ENCODE results near the gene LMO2. TPM values are rescaled to one million over a fixed set of nuclear protein-coding genes. Genes with fewer than 3 reads are reported as not detected.

The LMO2 gene
- polyA plus RNA-seq, 3 donors, result 48.8 to 140 (median 75.8) TPM

DNA sequence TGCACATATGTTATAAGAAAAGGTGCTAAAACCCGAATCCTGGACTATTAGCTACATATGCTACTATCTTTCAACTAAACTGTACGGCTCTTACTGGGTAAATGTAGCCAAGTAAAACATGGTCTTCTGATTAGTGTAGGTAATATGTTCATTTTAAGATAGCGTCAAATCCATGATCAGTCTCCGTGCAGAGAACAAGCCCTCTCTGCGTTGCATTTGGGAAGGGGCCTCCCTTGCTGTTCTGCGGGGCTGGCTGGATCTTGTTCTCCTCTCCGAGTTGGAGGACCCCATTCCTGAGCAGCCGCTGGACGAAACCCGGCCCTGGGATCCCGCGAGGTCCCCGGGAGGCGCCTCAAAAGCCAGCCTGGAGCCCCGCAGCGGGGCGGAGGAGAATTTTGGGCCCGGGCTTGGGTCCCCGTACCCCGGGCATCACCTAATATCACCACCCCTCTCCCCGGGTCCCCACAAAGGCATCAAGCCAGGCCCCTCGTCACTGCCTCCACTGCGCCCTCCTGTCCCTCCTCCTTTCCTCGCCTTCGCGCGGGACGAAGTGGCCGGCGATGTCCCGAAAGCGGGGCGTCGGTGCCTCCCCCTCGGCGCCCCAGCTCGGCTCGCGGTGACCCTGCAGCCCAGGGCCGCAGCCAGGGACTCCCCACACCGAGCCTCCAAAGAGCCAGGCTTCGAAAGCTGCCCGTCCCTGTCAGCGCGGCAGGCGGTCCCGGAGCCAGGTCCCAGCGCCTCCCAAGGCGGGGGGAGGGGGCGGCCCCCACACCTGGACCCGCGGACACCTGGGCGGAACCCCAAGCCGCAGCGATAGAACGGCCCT, 63.1 kb downstream of the LMO2 start:
- Histone ChIP-seq H3K9me3 (replicated peaks in 1 of 2; ENCODE audit: control insufficient read depth in 1 of 2, insufficient read depth in 1 of 2, low read length in 2 of 2) (no peaks in the 10 kb centered on the region), H2AFZ (ENCODE audit: insufficient read depth, low read depth, low read length, poor library complexity, severe bottlenecking) (peak overlapping the region; percentile 69), H3K4me3 (replicated peaks in 1 of 3; ENCODE audit: low read depth in 2 of 3, low read length in 3 of 3) (peak overlapping the region in 2 of 3 experiments; percentile 0 to 67), H3K27ac (ENCODE audit: low read depth in 1 of 2, low read length in 2 of 2) (no peak overlapping the region), H3K9ac (ENCODE audit: insufficient read depth, low read length, poor library complexity, severe bottlenecking) (peak overlapping the region; percentile 24), H3K36me3 (replicated peaks in 1 of 2; ENCODE audit: control insufficient read depth in 1 of 2, insufficient read depth in 2 of 2, low read length in 2 of 2) (no peaks in the 10 kb centered on the region), H3K79me2 (ENCODE audit: insufficient read depth, low read length) (no peaks in the 10 kb centered on the region), H3K4me1 (ENCODE audit: control insufficient read depth in 1 of 2, insufficient read depth in 2 of 2, low read length in 2 of 2) (peaks cover 9 to 10% of the 10 kb centered on the region in 2 donors), H3K4me2 (replicated peaks; ENCODE audit: extremely low read depth, low read length, poor library complexity, severe bottlenecking) (peak overlapping the region; percentile 75), H3K27me3 (ENCODE audit: control insufficient read depth in 2 of 2, insufficient read depth in 2 of 2, low read length in 2 of 2) (peaks cover 31 to 54% of the 10 kb centered on the region in 2 donors), H4K20me1 (ENCODE audit: insufficient read depth, low read length) (no peaks in the 10 kb centered on the region)
- no peak overlapping the region for H3K27ac Mint-ChIP-seq
- H3K36me3 Mint-ChIP-seq, result peaks cover 0 to 5% of the 10 kb centered on the region in 2 donors
- 5% methylated on average over 53 of the region's 56 CpGs for WGBS (ENCODE audit: insufficient coverage)
- no peak for DNase-seq
- H3K27me3 Mint-ChIP-seq (ENCODE audit: low read depth in 3 of 3), result peaks cover 51 to 69% (median 57%) of the 10 kb centered on the region in 3 donors
- intact Hi-C loops (cut with micrococcal nuclease), result no loop called here
- TF ChIP-seq, protein P1, sequence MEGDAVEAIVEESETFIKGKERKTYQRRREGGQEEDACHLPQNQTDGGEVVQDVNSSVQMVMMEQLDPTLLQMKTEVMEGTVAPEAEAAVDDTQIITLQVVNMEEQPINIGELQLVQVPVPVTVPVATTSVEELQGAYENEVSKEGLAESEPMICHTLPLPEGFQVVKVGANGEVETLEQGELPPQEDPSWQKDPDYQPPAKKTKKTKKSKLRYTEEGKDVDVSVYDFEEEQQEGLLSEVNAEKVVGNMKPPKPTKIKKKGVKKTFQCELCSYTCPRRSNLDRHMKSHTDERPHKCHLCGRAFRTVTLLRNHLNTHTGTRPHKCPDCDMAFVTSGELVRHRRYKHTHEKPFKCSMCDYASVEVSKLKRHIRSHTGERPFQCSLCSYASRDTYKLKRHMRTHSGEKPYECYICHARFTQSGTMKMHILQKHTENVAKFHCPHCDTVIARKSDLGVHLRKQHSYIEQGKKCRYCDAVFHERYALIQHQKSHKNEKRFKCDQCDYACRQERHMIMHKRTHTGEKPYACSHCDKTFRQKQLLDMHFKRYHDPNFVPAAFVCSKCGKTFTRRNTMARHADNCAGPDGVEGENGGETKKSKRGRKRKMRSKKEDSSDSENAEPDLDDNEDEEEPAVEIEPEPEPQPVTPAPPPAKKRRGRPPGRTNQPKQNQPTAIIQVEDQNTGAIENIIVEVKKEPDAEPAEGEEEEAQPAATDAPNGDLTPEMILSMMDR (IDR thresholded peaks at IDR 0.05), result no peak
- H3K4me3 Mint-ChIP-seq, result peak overlapping the region; percentile 76 to 93
- H3K4me1 Mint-ChIP-seq, result peaks cover 8% of the 10 kb centered on the region
- peaks cover 0 to 2% (median 0%) of the 10 kb centered on the region in 7 donors for H3K9me3 Mint-ChIP-seq

- DNase-seq, result no peak
- no peak overlapping the region for H3K27ac ChIP-seq (ENCODE audit: low read depth in 1 of 2, low read length in 2 of 2)
- H3K4me1 ChIP-seq (ENCODE audit: control insufficient read depth in 1 of 2, insufficient read depth in 2 of 2, low read length in 2 of 2), result peaks cover 9 to 10% of the 10 kb centered on the region in 2 donors
- H3K9me3 Mint-ChIP-seq, result peaks cover 0 to 2% (median 0%) of the 10 kb centered on the region in 7 donors
- H3K27ac Mint-ChIP-seq, result no peak overlapping the region
- intact Hi-C loops (cut with micrococcal nuclease), result no loop called here
- no peaks in the 10 kb centered on the region for H3K9me3 ChIP-seq (replicated peaks in 1 of 2; ENCODE audit: control insufficient read depth in 1 of 2, insufficient read depth in 1 of 2, low read length in 2 of 2)
- H4K20me1 ChIP-seq (ENCODE audit: insufficient read depth, low read length), result no peaks in the 10 kb centered on the region
- H3K27me3 ChIP-seq (ENCODE audit: control insufficient read depth in 2 of 2, insufficient read depth in 2 of 2, low read length in 2 of 2), result peaks cover 31 to 59% of the 10 kb centered on the region in 2 donors
- H3K4me2 ChIP-seq (replicated peaks; ENCODE audit: extremely low read depth, low read length, poor library complexity, severe bottlenecking), result no peak overlapping the region
- H3K9ac ChIP-seq (ENCODE audit: insufficient read depth, low read length, poor library complexity, severe bottlenecking), result no peak overlapping the region
- H3K79me2 ChIP-seq (ENCODE audit: insufficient read depth, low read length), result no peaks in the 10 kb centered on the region
- H3K4me3 ChIP-seq (replicated peaks in 1 of 3; ENCODE audit: low read depth in 2 of 3, low read length in 3 of 3), result no peak overlapping the region
- peaks cover 11% of the 10 kb centered on the region for H3K4me1 Mint-ChIP-seq
- H3K27me3 Mint-ChIP-seq (ENCODE audit: low read depth in 3 of 3), result peaks cover 53 to 78% (median 55%) of the 10 kb centered on the region in 3 donors
- no peaks in the 10 kb centered on the region for H3K36me3 ChIP-seq (replicated peaks in 1 of 2; ENCODE audit: control insufficient read depth in 1 of 2, insufficient read depth in 2 of 2, low read length in 2 of 2)
- H3K4me3 Mint-ChIP-seq, result peak overlapping the region in 1 of 2 donors; percentile 56
- no peak overlapping the region for H2AFZ ChIP-seq (ENCODE audit: insufficient read depth, low read depth, low read length, poor library complexity, severe bottlenecking)
- TF ChIP-seq, protein P1 (IDR thresholded peaks at IDR 0.05), result no peak
- peaks cover 0 to 5% of the 10 kb centered on the region in 2 donors for H3K36me3 Mint-ChIP-seq
- WGBS (ENCODE audit: insufficient coverage), result 100% methylated on average over 3 of the region's 4 CpGs
Observed at GRCh38 chr11:33827206-33827605, 64.7 kb downstream of the LMO2 start.

Data from CD14-positive monocyte (primary cell).